Epithelial cell of esophagus (primary cell): ENCODE results near the gene NFATC1.

Source experiments
- DNase-seq: peaks from one replicate; pipeline ENCODE4 v3.0.0; 2010; ENCODE audit warnings: low read depth
- H3K4me3 ChIP-seq: 2 replicates; pipeline ENCODE4 v1.5.1; 2011; ENCODE audit warnings: mild to moderate bottlenecking, low read length, control low read depth
- TF ChIP-seq, protein P1 (sequence below): IDR thresholded peaks from 2 replicates; pipeline ENCODE4 v1.5.1; 2011; ENCODE audit warnings: low read depth, mild to moderate bottlenecking, low read length, control low read depth, inconsistent platforms; ENCODE audit not compliant: insufficient read depth; ENCODE audit errors: missing control alignments

Gene NFATC1

DNA sequence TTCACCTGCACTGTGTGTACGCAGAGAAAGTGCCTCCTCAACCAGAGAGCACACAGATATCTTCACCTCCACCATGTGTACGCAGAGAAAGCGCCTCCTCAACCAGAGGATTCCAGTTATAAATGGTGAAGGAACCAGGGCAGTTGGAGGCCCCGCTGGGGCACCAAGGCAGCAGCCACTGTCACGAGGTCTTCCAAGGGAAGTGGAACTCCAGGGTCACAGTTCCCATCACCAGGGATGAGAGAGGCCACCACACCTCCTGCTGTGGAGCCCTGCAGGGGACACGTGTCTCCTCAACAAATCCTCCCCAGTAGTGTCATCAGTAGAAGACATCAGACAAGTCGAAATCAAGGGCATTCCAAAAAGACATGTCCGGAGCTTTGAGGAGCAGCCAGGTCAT lies 28.2 kb upstream of the NFATC1 start:
- TF ChIP-seq, protein P1, sequence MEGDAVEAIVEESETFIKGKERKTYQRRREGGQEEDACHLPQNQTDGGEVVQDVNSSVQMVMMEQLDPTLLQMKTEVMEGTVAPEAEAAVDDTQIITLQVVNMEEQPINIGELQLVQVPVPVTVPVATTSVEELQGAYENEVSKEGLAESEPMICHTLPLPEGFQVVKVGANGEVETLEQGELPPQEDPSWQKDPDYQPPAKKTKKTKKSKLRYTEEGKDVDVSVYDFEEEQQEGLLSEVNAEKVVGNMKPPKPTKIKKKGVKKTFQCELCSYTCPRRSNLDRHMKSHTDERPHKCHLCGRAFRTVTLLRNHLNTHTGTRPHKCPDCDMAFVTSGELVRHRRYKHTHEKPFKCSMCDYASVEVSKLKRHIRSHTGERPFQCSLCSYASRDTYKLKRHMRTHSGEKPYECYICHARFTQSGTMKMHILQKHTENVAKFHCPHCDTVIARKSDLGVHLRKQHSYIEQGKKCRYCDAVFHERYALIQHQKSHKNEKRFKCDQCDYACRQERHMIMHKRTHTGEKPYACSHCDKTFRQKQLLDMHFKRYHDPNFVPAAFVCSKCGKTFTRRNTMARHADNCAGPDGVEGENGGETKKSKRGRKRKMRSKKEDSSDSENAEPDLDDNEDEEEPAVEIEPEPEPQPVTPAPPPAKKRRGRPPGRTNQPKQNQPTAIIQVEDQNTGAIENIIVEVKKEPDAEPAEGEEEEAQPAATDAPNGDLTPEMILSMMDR = no peak
- DNase-seq = no peak
- H3K4me3 ChIP-seq = no peak overlapping the region

- H3K4me3 ChIP-seq = no peak overlapping the region
- DNase-seq = no peak
- TF ChIP-seq, protein P1 = no peak
Observed at GRCh38 chr18:79367989-79368388, 27.7 kb upstream of the NFATC1 start.

DNA sequence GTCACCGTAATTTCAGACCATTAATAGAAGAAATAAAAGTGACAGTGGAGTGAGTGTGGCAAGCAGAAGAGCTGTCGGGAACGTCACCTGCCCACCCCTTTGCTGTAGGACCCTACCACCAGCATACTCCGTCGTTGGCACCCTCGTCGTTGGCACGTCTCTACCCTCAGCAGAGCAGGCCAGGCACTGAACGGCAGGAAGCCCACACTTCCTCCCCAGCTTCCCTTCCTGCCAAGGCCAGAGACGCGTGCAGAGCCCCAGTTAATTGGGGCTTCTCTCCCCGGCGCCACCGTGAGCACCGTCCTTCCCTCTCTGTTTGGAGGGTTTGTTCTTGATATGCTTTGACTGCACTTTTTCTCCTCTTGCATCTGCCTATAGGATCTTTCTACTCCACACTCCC lies 27.0 kb upstream of the NFATC1 start:
- TF ChIP-seq, protein P1 = no peak
- DNase-seq = no peak
- H3K4me3 ChIP-seq = no peak overlapping the region

DNA sequence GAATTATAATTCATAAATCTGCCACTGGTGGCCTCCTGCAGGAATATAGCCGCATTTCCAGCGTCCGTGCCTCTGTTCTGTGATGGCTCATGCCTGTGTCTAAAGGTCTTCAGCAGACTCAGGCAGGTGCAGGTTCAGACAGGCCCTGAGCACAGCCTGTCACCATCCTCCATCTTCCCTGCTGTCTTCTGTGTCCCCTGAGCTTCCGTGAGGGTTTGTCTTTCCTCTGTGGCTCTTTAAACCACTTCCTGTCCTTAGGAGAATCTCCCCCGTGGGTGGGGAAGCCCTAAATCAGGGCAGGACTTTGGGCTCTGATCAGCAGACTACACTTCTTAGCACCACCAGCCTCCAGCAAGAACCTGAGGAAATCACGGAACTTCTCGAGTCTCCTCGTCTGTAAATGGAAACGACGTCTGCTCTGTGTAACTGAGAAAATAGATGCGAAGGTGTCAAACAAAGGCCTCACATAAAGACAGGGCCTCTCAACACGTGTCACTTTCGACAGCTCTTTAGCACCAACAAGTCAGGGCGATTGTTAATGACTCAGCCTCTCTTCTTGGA lies 24.1 kb upstream of the NFATC1 start:
- no peak overlapping the region for H3K4me3 ChIP-seq
- DNase-seq = peak; percentile 29
- TF ChIP-seq, protein P1 = no peak

- no peak overlapping the region for H3K4me3 ChIP-seq
- no peak for DNase-seq
- TF ChIP-seq, protein P1 = no peak
Observed at GRCh38 chr18:79372461-79372860, 23.3 kb upstream of the NFATC1 start.

DNA sequence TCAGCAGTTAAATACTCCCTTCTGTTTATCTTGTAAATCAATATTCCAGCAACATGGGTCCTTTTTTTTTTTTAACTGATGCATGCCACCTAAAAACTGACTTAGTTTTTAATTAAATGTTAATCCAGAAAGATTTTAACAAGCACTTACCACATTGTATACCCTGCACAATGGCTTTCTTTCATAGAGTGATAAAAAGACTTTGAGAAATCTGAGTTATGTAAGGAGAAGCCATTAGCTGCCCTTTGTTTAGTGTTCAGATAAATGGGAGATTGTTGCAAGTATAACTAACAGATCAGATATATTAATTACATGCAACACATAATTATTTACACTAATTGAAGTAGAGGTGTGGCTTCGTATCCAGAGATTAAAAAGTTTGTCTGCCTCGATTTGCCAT lies 22.7 kb upstream of the NFATC1 start:
- DNase-seq = no peak
- no peak overlapping the region for H3K4me3 ChIP-seq
- TF ChIP-seq, protein P1 = no peak

DNA sequence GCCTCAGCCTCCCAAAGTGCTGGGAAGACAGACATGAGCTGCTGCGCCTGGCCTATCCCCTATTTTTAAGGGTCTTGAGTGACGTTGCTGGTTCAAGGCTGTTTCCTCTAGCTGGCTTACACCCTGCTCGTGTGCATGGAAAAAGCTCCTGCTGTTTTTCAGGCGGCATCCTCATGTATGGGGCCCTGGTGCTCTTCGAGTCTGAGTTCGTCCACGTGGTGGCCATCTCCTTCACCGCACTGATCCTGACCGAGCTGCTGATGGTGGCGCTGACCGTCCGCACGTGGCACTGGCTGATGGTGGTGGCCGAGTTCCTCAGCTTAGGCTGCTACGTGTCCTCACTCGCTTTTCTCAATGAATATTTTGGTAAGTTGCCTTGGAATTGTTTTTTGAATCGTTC lies 22.0 kb upstream of the NFATC1 start:
- H3K4me3 ChIP-seq = no peak overlapping the region
- no peak for DNase-seq
- TF ChIP-seq, protein P1 = no peak
